GM19463 (cell line): Measurements from ENCODE around the gene OSGEP.
"Not testable (repeated sequence)": the region's sequence is repeated elsewhere in the genome, so short reads cannot be mapped to it uniquely, and the experiment has no call there.

ENCODE experiments used
- ATAC-seq: cut with Tn5 transposase; IDR thresholded peaks from one replicate; pipeline ENCODE4 v1.9.1; 2021; ENCODE audit warnings: mild to moderate bottlenecking, moderate library complexity; ENCODE audit not compliant: unreplicated experiment

Gene OSGEP

GRCh38 chr14:20469890-20470602, 15.4 kb upstream of the OSGEP start:
- ATAC-seq, result peak; percentile 35

DNA sequence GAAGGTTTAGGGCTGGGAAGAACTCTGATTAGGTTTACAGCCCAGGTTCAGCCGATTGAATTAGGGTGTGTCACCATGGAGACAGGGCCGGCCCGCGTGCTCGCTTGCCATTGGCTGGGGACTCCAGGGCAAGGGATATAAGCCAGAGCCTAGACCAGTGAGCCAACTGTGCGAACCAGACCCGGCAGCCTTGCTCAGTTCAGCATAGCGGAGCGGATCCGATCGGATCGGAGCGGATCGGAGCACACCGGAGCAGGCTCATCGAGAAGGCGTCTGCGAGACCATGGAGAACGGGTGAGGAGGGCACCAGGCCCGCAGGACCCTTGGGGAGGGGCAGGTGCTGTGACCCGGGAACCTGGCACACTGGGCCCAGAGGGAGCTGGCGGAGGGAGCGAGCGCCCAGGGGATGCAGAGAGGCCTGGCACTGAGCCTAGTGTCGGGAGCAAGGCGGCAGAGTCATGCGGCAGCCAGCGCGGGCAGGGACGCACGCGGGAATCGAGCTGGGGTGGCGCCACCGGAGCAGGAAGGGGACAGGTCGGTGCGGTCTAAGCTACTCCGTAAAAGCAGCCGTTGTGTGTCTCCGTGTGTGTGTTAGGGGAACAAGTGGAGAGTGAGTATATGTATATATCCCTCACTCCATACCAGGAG, 14.8 kb upstream of the OSGEP start, which contains the start of gene PNP:
TSS of gene PNP (plus strand) at position 165 of the 648 bp plus-strand sequence. CDS start at position 284, 119 bp downstream.
- peak; percentile 95 for ATAC-seq

- ATAC-seq, result no peak
These were observed 14.2 kb upstream of the OSGEP start for GRCh38 chr14:20468764-20469241.

DNA sequence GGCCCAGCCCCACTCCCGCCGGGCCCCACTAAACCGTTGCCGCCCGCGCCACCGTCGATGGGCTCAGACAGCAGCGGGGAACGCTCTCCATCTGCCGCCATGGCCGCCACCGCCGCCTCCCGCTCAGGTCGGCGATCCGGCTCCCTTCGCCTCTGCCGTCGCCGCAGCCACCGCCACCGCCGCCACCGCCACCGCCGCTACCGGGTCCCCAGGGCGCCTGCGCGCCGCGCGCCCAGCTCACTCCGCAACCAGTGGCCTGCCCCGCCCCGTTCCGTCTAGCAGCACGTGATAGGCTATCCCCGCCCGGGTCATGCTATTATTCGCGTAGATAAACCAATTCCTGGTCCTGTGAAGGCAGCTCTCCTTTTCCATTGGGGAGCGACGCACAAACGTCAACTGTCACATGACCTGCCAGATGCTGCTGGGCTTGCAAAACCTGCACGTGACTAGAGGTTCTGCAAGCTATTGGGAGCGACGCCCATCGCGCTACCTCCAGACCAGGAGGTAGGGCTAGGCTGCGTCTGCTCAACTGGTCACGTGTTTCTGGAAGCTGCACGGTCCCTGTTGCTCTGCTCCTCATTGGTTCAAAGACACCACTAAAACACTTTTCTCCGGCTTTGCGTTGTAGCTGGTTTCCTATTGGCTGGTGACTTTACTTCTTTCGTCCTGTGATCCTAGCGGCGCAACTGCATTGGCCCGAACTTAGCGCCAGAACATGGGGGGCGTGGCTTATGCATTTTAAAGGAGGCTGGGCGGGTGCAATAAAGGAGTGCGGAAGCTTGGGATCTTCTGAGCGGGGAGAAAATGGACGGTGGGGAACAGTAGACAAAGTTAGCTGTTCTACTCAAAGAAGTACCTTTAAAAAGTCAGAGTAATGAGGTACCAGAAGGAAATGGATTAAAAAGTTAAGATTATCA, 6.9 kb upstream of the OSGEP start, which contains the start of gene PIP4P1:
TSS of gene PIP4P1 (minus strand) at position 210 of the 917 bp plus-strand sequence. CDS start at position 101, 109 bp downstream.
- peak; percentile 92 for ATAC-seq

DNA sequence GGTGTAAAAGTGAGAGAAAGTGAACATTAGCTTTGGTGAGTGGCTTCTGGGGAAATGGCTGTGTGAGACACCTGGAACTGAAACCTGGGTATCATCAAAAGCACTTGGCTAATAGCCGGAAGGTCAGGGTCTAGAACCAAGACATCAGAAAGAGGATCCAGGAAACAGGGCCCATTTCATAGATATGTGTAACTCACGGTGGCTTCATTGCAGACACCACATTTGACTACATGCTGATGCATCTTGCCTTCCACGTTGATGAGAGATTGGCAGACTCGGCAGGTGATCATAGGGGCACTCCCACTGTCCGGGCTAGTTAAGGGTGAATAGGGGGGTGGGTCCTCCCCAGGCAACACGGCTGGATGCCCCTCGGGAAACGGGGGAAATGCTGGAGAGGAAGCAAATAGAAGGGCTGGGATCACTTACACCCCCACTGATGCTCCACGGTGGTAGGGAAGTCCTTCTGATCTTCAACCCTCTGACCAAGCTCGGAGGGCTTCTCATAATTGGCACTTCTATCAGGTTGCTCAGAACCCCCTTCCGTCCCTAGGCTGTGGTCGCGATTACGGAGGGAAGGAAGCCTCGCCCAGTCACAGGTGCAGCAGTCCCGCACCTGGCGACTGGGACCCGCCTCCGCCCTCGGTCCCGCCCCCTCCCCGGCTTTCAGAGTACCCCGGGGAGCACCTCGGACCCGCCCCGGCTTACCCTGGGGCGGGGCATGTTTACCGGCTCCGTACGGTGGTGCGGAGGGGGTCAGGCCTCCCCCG, 6.0 kb upstream of the OSGEP start:
- peak; percentile 1 for ATAC-seq

DNA sequence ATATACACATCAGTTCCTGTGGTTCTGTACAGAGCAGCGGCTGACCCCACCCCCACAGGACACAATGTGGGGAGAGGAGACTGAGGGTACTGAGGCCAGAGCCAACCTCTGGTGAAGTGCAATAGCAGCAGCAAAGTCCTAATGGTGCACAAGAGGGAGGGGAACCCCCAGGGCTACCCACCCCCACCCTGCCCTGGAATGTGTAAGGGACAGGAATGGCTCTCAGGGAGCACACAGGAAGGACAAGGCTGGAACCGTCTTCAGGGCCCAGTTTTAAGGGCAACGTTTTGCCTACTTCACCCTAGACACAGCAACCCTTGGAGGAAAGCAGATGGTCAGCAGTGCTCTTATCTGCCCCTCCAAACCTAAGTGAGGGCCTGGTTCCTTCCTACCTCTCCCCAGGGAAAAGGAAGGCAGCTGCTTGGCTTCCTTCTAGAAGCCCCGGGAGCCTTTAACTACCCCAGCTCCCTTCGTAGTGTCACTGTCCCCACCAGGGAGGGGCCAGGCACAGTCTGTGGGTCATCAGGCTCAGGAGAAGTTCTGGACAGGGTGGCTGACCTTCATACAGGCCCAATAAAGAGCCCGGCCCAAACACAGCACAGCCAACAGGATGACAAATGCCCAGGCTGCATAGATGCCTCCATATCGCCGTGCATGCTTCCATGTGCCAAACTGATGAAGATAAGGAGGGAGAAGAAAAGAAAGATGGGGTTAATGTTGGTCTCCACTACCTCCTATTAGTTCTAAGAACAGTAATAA, 3.6 kb upstream of the OSGEP start:
- ATAC-seq, result no peak

- no peak for ATAC-seq
These were observed 2.4 kb upstream of the OSGEP start for GRCh38 chr14:20456971-20457370.

GRCh38 chr14:20455355-20456300, 1.0 kb upstream of the OSGEP start:
- ATAC-seq, result peak; percentile 37

- ATAC-seq, result not testable (repeated sequence)
These were observed 1.8 kb downstream of the OSGEP start for GRCh38 chr14:20452831-20453230.

DNA sequence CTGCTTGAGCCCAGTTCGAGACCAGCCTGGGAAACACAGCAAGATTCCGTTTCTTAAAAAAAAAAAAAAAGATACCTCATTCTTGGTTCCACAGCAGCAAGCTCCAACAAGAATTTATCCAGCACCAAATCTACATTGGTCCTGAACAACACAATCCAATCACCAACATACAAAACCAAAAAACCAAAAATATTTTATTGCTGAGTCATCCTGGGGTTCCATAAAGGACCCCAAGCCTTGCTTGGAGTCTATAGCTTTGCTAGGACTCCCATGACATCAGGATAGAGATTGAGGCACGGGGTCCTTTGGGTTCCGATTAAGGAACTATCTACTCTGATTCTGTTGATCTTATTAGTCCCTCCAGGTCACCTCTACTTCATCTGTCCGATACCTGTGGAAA, 7.7 kb downstream of the OSGEP start:
- ATAC-seq, result no peak

- not testable (repeated sequence) for ATAC-seq
These were observed 11.0 kb downstream of the OSGEP start for GRCh38 chr14:20443650-20444049.

- no peak for ATAC-seq
These were observed 13.2 kb downstream of the OSGEP start for GRCh38 chr14:20441461-20441860.

DNA sequence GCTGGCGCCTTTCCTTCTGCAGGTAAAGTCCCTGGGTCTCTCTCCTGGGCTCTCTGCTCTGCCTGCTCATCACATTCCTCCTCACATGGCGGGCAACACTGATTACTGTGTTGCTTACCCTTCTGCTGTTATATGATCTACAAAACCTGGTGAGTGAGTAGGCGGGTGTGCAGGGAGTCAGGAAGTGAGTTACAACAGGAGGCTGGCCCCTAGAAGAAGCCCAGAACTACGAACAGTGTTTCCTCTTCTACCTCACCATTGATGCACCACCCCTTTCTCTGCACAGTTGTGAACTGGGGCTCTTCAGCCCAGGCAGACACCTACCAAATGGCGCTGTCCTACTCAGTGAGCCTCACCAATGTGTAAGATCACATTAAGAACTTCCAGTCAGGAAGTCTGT, 13.7 kb downstream of the OSGEP start:
- peak; percentile 47 for ATAC-seq

DNA sequence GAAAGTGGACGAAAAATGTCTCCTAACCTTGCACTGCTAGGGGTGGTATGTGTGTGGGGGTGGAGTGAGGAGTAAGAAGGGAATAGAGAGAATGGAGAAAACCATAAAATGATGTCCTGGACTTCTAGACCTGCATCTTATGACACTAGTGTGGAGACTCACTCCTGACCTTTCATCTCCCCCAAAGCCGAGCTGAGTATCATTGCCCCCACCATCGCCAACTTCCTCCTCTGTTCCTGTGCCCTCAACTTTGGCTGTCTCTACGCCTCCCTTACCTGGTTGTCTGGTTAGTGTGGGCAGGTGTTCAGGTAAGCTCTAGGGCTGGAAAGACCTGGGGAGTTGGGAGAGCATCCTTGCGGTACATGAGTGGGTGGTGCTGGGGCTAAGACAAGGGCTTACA, 14.1 kb downstream of the OSGEP start:
- ATAC-seq, result no peak

DNA sequence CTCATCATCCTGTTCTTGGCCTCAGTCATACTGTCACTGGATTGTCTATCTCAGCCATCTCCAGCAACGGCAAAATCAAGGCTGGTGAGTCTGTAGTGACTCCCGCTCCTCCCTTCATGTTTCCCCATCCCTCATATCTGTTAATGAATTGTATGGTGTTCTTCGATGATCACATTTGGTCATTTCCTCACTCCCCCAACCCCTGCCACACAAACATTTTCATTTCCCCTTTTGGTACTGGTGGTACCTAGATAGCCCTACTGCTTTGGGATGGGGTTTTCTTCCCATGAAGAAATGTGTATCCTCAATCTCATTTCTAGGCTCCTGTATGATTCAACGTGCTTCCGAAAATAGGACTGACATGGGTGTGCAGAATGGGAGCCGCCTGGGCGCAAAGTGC, 15.9 kb downstream of the OSGEP start:
- ATAC-seq, result no peak

GRCh38 chr14:20436363-20436755, 18.3 kb downstream of the OSGEP start:
- ATAC-seq, result no peak

- no peak for ATAC-seq
These were observed 18.8 kb downstream of the OSGEP start, which contains the start of gene KLHL33 for GRCh38 chr14:20435582-20436362. Gene KLHL33 (minus strand): TSS chr14:20436166. CDS start chr14:20435811, 355 bp downstream.
